GM19397 (cell line): ENCODE data around the gene CLEC3B.

Experiments
- ATAC-seq: cut with Tn5 transposase; IDR thresholded peaks from one replicate; pipeline ENCODE4 v1.9.1; 2021; ENCODE audit warnings: mild to moderate bottlenecking, moderate library complexity; ENCODE audit not compliant: unreplicated experiment

Gene CLEC3B

DNA sequence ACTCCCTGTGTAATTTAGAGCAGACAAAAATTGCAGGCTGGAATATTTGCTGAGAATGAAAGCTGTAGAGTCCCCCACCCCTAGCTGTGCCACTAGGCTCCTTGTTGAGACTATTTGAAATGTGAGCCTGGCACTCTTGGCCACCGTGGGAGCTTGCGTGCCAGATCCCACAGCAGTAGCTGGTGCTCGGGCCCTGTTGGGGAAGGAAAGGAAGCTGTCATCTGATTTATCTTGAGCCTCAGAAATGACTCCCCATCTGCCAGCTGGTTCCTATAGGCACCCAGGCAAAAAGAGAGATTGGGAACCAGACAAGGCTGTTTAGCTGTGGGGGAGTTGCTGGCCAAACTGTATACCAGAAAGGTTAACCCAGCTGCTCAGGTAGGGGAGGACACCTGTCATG is 23.4 kb upstream of the CLEC3B start:
- no peak for ATAC-seq

- no peak for ATAC-seq
These were observed 22.7 kb upstream of the CLEC3B start for GRCh38 chr3:45003406-45003805.

DNA sequence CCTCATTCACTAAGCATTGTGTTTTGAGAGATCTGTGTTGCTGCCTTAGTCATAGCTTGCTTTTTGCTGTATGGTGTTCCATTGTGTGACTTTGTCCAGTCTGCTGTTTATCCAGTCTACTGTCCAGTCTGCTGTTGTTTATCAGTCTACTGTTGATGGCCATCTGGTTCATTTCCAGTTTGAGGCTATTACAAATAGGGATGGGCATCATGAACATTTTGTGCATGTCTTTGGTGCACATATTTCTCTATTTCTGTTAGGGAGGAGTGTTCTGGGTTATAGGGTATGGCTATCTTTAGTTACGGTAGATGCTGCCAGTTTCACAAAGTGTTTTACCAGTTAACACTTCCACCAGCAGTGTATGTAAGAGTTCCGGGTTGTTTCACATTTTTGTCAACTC is 22.2 kb upstream of the CLEC3B start:
- ATAC-seq = no peak

DNA sequence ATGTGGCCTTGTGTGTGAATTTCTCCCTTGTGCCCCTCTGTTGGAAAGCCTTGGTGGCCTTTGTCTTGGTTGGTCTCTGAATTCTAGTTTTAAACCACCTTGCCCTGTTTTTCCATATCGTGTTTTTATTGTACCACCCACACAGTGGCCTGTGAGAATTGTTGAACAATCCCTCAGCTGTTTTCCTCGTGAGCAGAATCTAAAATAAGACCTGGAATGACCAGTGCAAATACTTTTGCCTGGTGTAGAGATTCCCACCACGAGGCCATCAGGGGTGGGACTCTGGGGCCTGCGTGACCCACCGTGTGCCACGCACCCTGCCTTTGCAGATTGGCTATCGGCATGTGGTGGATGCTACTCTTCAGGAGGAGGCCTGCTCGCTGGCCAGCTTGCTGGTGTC is 19.0 kb upstream of the CLEC3B start:
- no peak for ATAC-seq

GRCh38 chr3:45008117-45008516 is 18.0 kb upstream of the CLEC3B start:
- ATAC-seq = no peak

DNA sequence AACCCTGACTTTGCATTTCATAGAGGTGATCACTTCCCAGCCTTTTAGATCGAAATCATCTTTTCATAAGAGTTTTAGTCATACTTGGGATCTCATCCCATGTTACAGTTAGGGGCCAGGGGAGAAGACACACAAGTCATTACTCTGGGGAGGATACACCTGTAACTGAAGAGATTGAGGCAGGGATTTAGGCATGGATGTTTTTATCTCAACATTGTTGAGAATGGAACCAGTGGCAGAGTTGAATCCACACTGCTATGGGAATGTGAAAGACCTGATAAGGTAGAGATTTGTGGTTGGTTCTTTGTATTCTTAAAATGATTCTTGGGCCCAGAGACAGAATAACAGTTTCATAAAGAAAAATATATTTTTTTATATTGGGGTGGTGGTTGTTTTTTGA is 16.2 kb upstream of the CLEC3B start:
- no peak for ATAC-seq

- no peak for ATAC-seq
These were observed 15.2 kb upstream of the CLEC3B start for GRCh38 chr3:45010811-45011333.

GRCh38 chr3:45011756-45012508 is 14.2 kb upstream of the CLEC3B start:
- ATAC-seq = no peak

GRCh38 chr3:45012577-45012976 is 13.5 kb upstream of the CLEC3B start:
- no peak for ATAC-seq

DNA sequence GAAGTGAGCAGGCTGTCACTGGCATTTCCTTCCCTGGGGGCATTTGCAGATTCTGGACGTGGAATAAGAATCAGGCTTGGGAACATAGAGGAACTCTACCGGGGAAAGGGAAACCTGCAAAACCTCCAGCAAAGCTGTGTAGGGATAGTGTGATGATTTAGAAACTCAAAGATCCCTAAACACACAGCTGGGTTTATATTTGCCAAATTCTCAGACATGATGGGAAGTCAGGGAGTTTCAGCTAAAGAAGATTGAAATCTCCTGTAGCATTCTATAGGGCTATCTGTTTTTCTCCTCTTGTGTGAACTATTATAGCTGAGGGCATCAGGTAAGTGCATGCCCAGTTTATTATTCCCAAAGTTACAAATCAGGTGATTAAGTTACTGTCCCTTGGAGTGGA is 9.2 kb upstream of the CLEC3B start:
- no peak for ATAC-seq

DNA sequence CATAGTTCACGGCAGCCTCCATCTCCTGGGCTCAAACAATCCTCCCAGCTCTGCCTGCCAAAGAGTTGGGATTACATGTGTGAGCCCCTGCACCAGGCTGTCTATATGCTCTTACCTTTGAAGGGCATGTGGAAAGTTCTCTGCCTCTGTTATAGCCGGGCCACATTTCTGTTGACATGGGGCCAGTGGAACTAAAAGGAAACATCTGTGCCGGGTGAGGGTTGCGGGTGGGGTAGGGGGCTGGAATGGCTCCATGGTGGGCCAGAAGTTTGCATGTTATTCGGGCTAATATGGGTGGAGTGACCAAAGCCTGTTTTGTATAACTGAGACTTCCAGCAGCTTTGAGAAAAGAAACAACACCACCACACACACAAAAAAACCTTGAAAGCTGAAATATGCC is 8.3 kb upstream of the CLEC3B start:
- no peak for ATAC-seq

- no peak for ATAC-seq
These were observed 5.6 kb upstream of the CLEC3B start for GRCh38 chr3:45020534-45020933.

DNA sequence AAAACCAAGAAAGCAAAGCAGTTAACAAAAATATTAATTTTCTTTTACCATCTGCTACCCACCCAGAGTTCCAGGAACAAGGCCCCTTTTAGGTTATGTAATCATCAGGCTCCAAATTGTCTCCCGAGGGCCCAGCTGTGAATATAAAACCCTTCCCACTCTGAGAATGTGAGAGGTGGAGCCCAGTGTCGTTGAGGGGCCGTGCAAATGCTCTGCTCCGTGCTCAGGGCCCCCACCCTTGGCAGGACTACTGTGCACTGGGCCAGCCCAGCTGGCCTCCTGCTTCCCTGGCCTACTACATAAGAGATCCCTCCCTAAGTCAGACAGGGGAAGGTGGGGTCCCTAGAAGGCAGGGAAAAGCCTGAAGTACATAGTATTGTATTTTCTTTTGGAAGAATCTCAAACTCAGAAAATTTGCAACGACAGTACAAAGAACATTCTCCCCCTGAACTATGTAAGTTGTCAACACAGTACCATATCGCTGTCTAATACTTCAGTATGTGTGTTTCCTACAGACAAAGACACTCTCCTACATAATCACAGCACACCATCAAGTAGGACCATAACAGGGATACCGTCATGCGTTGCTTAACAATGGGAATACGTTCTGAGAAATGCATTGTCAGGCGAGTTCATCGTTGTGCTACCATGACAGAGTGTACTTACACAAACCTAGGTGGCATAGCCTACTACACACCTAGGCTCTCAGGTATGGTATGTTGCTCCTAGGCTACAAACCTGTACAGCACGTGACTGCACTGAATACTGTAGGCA is 4.4 kb upstream of the CLEC3B start:
- no peak for ATAC-seq

DNA sequence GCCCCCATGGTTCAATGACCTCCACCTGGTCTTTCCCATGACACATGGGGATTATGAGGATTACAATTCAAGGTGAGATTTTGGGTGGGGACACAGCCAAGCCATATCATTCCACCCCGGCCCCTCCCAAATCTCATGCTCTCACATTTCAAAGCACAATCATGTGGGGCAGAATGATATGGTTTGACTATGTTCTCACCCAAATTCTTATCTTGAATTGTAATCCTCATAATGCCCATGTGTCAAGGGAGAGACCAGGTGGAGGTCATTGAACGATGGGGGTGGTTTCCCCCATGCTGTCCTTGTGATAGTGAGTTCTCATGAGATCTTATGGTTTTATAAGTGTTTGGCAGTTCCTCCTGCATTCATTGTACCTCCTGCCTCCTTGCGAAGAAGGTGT is 2.4 kb upstream of the CLEC3B start:
- no peak for ATAC-seq

GRCh38 chr3:45024542-45025255 is 1.4 kb upstream of the CLEC3B start:
- ATAC-seq = no peak

GRCh38 chr3:45026957-45027356 is 854 bp downstream of the CLEC3B start:
- no peak for ATAC-seq

DNA sequence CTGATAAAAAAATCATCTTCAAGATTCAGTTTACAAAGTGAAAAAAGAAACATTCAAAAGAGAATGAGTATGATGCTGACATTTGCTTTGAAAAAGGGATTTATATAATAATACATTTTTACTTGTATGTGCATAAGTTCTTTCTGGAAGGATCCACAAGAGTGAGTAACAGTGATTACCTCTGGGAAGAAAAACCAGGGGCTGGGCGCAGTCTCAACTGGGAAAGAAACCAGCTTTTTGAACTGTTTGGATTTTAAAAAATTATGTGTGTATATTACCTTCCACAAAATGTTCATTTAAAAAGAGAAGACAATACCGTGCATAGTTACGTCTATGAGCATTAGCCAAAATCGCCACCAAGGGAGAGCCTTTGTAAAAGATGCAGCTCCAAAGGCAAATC is 1.3 kb downstream of the CLEC3B start:
- ATAC-seq = no peak

DNA sequence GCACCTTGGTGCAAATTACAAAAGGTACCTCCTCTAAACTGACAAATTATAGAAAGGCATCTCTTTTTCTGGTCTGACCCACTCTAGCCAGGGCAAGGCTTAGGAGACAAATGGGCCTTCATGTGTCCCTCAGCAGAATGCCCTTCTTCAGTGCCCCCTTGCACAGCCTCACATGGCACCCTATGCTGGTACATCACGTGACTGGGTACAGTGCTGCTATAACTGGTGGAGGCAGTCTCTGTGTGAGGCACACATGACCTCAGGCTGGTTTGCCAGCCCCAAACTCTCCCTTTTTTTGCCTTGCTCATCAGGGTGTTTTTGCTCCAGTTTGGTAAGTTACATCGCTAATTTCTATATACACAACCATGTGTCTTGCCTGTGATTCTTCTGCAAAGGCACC is 3.1 kb downstream of the CLEC3B start:
- ATAC-seq = no peak

- no peak for ATAC-seq
These were observed 3.6 kb downstream of the CLEC3B start for GRCh38 chr3:45029661-45030060.

DNA sequence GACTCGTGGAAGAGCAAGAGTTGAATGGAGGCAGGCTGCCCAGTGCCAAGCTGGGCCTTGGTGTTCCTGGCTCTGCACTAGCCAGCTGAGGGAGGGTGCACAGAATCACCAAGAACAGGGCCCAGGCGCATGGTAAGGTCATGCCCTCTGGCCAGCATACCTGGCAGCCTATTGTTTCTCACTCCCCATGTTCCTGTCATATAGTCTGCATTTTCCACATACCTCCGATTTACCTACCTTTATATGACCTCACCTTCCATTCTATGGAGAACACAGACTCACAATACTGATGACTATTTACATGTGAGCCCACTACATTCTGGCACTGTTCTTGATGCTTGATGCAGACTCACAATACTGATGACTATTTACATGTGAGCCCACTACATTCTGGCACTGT is 5.4 kb downstream of the CLEC3B start:
- no peak for ATAC-seq

GRCh38 chr3:45032113-45032512 is 6.0 kb downstream of the CLEC3B start:
- ATAC-seq = no peak

- ATAC-seq = no peak
These were observed 7.7 kb downstream of the CLEC3B start for GRCh38 chr3:45033791-45034190.
